HG02588 (cell line): Measurements from ENCODE around the gene GBF1.
"Not testable (repeated sequence)": the region's sequence is repeated elsewhere in the genome, so short reads cannot be mapped to it uniquely, and the experiment has no call there.

Experiments used
- ATAC-seq: cut with Tn5 transposase; IDR thresholded peaks from one replicate; pipeline ENCODE4 v1.9.1; 2021; ENCODE audit warnings: mild to moderate bottlenecking, moderate library complexity; ENCODE audit not compliant: unreplicated experiment

The GBF1 gene

GRCh38 chr10:102268375-102268888 is 23.1 kb downstream of the GBF1 start:
- no peak for ATAC-seq

GRCh38 chr10:102269017-102269416 is 23.7 kb downstream of the GBF1 start:
- ATAC-seq, result no peak

DNA sequence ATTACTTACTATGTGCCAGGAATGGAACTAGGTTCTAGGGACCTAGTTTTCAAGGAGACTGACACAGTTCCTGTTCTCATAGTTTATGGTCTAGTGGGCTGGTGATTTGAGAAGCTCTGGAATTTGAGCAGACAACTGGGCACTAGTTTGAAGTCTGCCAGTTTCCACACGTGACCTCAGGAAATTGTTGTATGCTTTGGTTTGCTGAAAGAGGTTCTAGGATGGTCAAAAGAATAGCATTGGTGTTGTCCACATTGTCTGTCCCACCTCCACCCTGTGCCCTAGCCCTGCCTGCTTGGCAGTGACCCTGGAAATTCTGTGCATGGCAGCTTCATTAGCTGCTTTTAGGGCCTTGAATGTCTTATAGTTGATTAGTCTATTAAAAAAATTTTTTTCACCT is 28.7 kb downstream of the GBF1 start:
- ATAC-seq, result no peak

DNA sequence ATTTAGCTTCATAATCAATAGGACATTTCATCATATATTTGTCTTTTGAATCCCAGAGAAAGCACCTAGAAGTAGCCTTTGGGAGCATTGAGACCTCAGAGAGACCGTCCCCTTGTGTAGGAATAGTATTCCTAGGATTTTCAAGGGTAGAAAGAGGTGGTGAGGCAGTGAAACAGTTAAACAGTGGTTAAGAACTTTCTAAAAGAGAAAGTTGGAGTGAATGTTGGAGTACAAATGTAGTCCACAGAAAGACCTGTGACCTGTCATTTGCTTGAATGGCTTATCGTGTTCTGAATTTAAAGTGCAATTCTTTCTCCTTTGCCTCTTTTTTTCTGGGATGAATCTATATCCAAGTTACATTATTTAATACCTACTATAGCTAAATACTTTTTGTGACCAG is 30.0 kb downstream of the GBF1 start:
- no peak for ATAC-seq

DNA sequence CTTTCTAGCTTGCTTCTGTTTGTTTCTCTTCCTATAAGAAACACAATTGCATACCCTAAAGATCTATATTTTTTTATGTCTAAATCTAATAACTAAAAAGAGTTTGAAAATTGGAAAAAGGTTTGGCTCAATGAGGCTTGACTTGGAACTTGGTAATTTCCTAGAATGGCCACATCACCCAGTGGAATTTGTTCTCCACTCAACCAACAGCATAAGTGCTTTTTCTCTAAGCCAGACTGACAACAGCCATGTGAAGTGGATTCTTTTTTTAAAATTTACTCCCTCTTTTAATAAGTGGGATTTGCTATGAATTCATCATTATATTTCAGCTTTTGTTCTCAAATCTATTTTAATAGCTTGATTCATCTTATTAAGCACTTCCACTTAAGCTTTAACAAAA is 33.8 kb downstream of the GBF1 start:
- ATAC-seq, result no peak

DNA sequence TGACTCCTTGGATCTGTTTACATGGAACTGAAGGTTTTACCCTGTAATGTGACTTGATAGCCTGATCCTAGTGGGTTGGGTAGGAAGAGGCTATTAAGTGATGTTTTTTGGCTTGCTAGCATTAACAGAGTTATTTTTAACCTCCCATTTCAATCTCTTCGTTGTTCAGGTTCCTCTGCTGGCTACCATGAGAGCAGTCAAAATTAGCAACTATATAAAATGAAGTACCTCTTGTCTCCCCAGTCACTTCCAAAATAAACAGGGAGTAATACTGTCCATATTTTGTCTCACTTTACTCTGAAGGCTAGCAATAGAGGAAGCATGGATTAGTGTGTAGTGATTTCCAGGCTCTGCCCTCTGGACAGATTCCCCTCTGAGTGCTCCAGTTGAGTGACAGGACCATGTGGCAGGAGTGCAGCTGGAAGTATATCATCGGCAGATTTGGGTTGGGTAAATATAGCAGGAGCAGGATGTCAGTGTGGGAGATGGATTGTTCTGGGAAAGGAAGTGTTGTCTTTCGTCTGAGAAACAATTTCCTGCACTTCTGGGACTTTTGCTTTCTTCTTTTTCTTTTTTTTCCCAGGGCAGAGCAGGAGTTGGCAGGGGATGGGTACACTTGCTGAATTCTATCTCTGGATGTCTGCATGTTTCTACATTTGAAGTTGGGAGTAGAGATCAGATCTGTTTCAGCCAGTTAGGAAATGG is 35.2 kb downstream of the GBF1 start:
- no peak for ATAC-seq

DNA sequence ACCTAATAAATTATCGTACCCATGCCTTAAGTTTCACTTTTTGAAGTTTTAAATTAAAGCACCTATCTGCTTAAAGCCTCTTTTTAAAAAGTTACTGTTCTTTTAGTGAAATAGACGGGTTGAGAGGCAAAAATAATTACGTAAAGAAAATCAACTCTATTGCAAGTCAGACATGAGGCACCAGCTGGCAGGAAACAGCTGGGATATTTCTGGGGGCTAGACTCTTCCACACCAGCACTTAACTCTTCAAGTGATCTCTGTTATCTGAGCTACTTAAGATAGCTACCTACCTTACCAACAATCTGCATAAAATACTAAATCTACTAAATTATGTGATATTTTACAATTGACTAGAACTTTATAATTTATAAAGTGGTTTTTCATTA is 35.8 kb downstream of the GBF1 start:
- no peak for ATAC-seq

- ATAC-seq, result no peak
Observed at GRCh38 chr10:102283488-102283887, 38.2 kb downstream of the GBF1 start.

DNA sequence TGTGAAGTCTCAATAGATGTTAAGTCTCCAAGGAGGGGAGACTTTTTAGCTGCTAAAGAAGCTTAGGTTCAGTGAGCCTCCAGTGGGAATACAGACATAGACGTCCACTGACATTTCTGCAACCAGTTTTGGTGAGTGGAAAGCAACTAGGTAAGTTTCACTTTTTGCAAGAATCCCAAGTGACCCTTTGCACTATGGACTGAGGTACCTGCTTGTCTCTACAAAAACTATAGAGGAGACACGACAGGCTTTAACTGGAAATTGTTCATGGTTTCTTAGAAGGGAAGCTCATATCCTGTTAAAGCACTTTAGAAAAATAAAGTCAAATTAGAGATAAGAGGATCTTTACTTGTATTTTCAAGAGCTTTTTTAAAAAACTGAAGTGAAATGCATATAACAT is 38.6 kb downstream of the GBF1 start:
- no peak for ATAC-seq

GRCh38 chr10:102284531-102284930 is 39.2 kb downstream of the GBF1 start:
- ATAC-seq, result no peak

- ATAC-seq, result no peak
Observed at GRCh38 chr10:102285133-102285532, 39.8 kb downstream of the GBF1 start.

DNA sequence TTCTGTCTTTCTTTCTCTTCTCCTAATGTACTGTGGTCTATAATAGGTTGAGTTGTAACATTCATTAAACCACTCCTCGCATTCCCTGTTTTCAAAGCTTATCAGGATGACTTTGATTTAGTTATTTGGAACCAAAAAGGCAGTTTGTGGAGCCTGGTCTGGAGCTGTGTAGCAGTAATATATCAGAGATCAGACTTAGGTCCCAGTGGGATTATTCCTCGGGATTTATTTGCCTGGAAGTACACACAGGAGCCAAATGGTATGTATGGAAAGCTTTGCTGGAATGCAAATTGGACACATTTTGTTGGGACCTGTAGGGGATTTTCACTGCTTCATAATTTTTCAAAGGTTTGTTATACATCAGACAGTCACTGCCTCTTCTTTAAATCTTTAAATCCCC is 40.9 kb downstream of the GBF1 start:
- ATAC-seq, result no peak

- ATAC-seq, result no peak
Observed at GRCh38 chr10:102287538-102287937, 42.2 kb downstream of the GBF1 start.

DNA sequence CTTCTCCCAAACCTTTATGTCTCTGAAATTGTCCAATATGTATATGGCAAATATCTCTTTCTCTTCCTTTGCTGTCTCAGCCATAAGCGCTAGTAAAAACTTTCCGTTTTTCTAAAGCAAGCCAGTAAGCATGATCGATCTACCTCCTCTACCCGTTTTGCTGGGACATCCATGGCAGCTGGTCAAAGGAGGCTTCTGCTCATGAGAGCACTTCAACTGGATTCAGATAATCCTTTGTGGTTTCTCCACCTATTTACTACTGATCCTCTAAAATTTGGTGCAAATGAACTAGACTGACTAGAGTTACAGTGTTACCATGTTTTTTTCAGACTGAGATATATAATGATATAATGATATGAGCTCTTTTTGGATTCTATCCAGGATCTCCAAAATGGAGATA is 42.7 kb downstream of the GBF1 start:
- no peak for ATAC-seq

GRCh38 chr10:102289356-102289755 is 44.0 kb downstream of the GBF1 start:
- no peak for ATAC-seq

DNA sequence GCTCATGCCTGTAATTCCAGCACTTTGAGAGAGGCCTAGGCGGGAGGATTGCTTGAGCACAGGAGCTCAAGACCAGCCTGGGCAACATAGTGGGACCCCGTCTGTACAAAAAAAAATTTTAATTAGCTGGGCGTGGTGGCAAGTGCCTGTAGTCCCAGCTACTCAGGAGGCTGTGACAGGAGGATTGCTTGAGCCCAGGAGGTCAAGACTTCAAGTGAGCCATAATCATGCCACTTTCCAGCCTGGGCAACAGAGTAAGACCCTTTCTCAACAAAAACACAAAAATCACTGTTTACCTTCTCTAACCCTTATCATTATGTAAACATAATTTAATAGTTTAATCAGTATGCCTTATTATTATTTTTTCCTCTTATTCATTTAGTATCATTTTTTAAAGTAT is 44.5 kb downstream of the GBF1 start:
- no peak for ATAC-seq

- no peak for ATAC-seq
Observed at GRCh38 chr10:102291221-102291905, 46.0 kb downstream of the GBF1 start.

GRCh38 chr10:102297101-102297500 is 51.8 kb downstream of the GBF1 start:
- no peak for ATAC-seq

- ATAC-seq, result no peak
Observed at GRCh38 chr10:102298899-102299298, 53.6 kb downstream of the GBF1 start.

DNA sequence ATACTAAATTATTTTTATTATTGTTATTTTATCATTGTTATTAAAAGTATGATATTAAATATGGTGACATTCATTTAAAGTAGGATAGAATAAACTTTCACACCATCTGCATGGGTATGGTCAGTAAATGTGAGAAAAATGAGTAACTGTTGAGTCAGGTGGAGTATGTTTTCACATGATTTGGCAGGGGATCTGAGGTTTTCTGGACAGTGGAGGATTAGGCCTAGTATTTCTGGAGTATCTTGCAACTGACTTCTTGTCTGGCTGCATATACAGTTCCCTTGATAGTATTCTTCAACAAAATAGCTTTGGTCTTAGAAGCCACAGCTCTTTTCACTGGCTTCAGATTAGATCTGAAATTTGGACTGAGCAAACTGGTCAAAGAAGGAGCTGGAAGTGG is 54.5 kb downstream of the GBF1 start:
- ATAC-seq, result no peak

DNA sequence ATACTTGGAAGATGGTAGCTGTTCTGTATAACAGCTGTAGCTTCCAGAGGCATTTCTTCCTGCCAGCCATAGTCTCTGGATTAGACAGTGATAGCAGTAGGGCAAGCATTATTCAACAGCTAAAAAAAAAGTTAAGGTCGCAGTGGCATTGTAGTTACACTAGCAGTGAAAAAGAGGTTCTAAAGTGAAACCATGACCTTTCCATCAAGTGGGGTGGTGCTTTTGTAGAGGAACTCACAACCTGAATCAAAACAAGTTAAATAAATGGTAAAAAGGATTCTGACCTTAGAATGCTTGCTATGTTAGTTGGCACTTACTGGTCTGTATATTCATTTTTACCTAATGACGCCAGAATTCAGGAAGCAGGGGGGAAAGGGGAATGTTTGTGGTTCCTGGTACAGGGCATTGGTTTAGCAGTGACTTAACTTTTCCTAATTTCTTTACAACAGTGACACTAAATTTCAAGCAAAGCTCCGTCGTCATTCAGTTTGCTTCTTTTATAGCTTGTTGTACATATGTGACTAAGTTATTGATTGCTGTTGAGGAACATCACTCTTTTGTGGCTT is 55.0 kb downstream of the GBF1 start:
- no peak for ATAC-seq

GRCh38 chr10:102300912-102301311 is 55.6 kb downstream of the GBF1 start:
- not testable (repeated sequence) for ATAC-seq
